Measurements from ENCODE around the gene PRM1.

PRM1 gene, protein sequence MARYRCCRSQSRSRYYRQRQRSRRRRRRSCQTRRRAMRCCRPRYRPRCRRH

DNA sequence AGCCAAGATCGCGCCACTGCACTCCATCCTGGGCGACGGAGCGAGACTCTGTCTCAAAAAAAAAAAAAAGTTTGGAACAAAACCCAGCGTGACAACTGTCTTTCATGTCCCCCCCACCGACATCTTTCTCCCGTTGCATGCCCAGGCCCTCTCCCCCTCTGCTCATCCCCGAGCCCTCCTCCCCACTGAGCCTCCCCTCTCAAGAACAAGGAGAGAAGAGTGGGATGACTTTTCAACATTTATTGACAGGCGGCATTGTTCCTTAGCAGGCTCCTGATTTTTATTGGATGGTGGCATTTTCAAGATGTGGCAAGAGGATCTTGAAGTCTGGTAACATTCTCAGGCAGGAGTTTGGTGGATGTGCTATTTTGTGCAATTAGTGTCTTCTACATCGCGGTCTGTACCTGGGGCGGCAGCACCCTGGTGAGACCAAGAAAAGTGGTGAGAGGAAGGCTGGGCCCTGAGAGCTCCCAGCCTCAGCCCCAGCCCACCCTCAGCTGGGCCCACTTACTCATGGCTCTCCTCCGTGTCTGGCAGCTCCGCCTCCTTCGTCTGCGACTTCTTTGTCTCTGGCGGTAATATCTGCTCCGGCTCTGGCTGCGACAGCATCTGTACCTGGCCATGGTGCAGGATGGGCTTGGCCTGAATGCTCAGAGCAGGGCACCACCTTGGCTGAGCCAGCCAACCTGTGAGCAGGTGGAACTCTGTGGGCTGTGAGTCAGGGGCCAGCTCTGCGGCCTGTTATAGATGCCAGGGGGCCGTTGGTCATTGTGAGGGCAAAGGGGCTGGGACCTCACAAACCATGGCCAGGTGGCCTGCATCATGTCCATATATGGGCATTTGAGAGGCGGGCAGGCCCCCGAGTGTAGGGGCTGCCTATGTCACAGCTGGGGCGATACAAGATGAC, at the start of gene PRM1:
TSS of gene PRM1 (minus strand) at position 715 of the 907 bp plus-strand sequence. CDS start at position 623, 92 bp downstream.
- H3K4me1 ChIP-seq (ENCODE audit: control insufficient read depth, insufficient read depth, low read length) = no peaks in the 10 kb centered on the region
- no peaks in the 10 kb centered on the region for H3K27me3 ChIP-seq (ENCODE audit: control insufficient read depth, insufficient read depth, low read length)
- no peak within 1 kb of the TSS for H3K4me3 ChIP-seq (ENCODE audit: low read length)
- H3K9ac ChIP-seq (ENCODE audit: low read length) = no peak within 1 kb of the TSS
- H3K36me3 ChIP-seq (ENCODE audit: control insufficient read depth, insufficient read depth, low read length) = no peaks in the 10 kb centered on the region
- no peak within 1 kb of the TSS for H3K27ac ChIP-seq (ENCODE audit: low read depth, low read length)

DNA sequence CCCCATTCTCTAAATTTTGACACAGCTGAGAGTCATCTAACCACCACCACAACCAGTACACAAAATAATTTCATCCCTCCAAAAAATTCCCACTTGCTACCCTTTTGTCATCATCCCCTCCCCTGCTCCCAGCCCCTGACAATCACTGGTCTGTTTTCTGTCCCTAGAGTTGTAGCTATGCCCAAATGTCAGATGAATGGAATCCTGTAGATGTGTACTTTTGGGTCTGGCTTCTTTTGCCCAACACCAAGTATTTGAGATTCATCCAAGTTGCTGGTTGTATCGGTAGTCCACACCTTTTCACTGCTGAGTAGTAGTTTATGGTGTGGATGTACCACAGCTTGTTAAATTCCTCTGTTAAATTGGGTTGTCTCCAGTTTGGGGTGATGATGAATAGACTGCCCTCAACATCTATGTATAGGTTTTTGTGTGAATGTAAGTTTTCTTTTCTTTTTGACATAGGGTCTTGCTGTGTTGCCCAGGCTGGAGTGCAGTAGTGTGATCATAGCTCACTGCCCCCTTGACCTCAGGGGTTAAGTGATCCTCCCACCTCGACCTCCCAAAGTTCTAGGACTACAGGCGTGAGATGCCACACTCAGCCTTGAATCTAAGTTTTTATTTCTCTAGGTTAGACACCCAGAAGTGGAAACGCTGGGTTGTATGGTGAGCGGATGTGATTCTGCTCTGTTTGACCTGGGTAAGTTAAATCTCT, 49.6 kb upstream of the PRM1 start:
- Histone ChIP-seq H3K4me3 (ENCODE audit: low read length) (no peak overlapping the region), H3K27ac (ENCODE audit: low read depth, low read length) (no peak overlapping the region), H3K4me1 (ENCODE audit: control insufficient read depth, insufficient read depth, low read length) (peaks cover 4% of the 10 kb centered on the region), H3K27me3 (ENCODE audit: control insufficient read depth, insufficient read depth, low read length) (no peaks in the 10 kb centered on the region), H3K9ac (ENCODE audit: low read length) (no peak overlapping the region), H3K36me3 (ENCODE audit: control insufficient read depth, insufficient read depth, low read length) (no peaks in the 10 kb centered on the region)

DNA sequence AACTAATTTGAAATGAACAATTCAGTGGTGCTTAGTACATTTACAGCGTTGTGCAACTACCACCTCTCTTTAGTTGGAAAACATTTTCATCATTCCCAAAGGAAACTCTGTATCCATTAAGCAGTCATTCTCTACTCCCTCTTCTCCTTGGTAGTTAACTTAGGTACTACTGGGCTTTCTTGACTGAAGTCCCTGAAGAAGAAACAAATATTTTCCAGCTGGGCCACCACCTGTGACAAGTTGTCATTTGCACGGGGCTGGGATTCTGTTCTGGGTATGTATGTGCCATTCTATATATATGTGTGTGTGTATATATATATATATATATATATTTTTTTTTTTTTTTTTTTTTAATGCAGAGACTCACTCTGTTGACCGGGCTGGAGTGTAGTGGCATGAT, 48.8 kb upstream of the PRM1 start:
- no peak overlapping the region for H3K9ac ChIP-seq (ENCODE audit: low read length)
- H3K27ac ChIP-seq (ENCODE audit: low read depth, low read length) = no peak overlapping the region
- no peaks in the 10 kb centered on the region for H3K36me3 ChIP-seq (ENCODE audit: control insufficient read depth, insufficient read depth, low read length)
- H3K27me3 ChIP-seq (ENCODE audit: control insufficient read depth, insufficient read depth, low read length) = no peaks in the 10 kb centered on the region
- peaks cover 4% of the 10 kb centered on the region for H3K4me1 ChIP-seq (ENCODE audit: control insufficient read depth, insufficient read depth, low read length)
- no peak overlapping the region for H3K4me3 ChIP-seq (ENCODE audit: low read length)

DNA sequence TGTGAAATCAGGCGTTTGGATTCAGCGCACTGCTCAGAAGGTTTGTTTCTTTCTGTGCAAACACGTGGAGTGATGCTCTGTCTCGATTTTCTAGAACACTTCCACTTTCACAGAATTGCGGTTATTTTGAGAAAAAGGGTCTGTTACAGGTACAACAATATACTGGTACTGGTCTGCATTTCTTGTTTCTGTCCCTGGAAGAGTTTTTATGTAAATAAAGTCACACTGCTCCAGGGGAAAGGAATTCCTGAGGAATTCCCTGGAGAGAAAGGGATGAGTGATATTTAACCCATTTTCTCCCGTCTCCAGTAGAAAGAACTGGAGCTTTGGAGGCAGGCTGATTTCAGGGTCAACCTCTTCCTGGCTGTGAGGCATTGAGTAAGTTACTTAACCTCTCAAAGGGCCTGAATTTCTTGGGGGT, 48.0 kb upstream of the PRM1 start:
- Histone ChIP-seq H3K4me3 (ENCODE audit: low read length) (peak overlapping the region; percentile 45), H3K27ac (ENCODE audit: low read depth, low read length) (no peak overlapping the region), H3K36me3 (ENCODE audit: control insufficient read depth, insufficient read depth, low read length) (no peaks in the 10 kb centered on the region), H3K9ac (ENCODE audit: low read length) (no peak overlapping the region), H3K4me1 (ENCODE audit: control insufficient read depth, insufficient read depth, low read length) (peaks cover 4% of the 10 kb centered on the region), H3K27me3 (ENCODE audit: control insufficient read depth, insufficient read depth, low read length) (no peaks in the 10 kb centered on the region)

DNA sequence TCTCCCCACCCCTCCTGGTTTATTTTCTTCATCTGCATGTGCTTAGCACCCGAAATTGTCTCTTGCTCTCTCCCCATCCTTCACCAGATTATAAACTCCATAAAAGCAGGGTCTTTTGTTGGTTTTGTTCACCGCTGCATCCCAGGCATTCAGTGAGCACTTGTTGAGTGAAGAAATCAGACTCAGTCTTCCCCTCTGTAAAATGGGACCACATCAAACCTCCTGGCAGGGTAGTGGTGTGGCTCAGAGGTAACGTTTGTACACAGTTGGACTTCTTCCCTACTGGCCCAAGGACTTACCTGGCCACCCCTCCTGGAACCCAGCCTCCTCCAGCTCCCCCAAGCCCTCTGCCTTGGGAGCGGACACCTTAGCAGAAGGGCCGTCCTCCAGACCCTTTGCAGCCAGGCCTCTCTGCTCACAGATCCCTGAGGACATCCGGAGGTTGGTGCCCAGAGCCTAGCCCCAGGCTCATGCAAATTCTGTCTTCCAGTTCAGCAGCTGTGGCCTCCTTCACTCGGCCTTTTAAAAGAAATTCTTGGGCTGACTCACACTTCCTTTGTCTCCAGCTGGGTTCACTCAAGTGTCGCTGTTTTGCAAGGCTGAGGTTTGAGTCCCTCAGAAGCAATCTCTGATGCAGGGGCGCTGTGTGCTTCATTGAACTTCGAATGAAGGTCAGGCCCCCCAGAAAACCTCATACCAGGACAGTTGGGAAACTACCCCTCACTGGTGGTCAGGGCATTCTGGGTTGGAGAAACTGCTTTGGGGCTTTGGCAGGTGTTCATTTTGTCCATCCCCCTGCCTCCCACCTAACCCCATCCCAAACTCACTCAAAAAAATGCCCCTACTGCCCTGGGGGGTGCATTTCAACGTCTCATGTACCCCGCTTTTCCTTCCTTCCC, 47.3 kb upstream of the PRM1 start:
- Histone ChIP-seq H3K27me3 (ENCODE audit: control insufficient read depth, insufficient read depth, low read length) (no peaks in the 10 kb centered on the region), H3K36me3 (ENCODE audit: control insufficient read depth, insufficient read depth, low read length) (no peaks in the 10 kb centered on the region), H3K4me3 (ENCODE audit: low read length) (peak overlapping the region; percentile 45), H3K4me1 (ENCODE audit: control insufficient read depth, insufficient read depth, low read length) (peaks cover 4% of the 10 kb centered on the region), H3K27ac (ENCODE audit: low read depth, low read length) (no peak overlapping the region), H3K9ac (ENCODE audit: low read length) (no peak overlapping the region)

DNA sequence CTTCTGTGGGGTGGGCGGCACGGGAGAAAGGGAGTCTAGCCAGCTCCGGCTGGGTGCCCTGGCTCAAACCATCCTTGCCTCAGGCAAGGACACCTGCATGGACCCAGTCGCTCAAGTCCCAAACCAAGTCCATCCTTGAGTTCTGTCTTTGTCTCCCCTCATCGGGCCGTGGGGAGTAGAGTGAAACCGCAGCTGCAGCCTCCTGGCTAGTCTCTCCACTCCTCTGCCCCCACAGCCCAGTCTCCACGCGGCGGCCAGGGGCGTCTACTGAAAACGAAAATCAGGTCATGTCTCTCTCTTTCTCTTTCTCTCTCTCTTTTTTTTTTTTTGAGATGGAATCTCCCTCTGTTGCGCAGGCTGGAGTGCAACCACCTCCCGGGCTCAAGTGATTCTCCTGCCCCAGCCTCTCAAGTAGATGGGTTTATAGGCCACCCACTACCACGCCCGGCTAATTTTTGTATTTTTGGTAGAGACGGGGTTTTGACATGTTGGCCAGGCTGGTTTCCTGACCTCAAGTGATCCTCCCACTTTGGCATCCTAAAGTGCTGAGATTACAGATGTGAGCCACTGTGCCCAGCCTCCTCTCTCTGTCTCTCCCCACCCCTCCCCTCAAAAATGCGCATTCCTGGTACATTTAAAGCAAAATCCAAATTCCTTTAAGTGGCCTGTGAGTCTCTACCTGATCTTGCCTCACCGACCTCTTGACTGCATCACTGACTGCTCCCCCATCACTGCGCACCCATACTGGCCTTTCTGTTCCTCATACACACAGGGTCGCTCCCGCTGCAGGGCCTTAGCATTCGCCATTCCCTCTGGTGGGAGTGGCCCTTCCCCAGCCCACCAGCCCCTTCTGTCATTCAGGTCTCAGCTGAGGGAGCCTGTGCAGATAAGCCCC, 46.4 kb upstream of the PRM1 start:
- Histone ChIP-seq H3K27me3 (ENCODE audit: control insufficient read depth, insufficient read depth, low read length) (no peaks in the 10 kb centered on the region), H3K4me3 (ENCODE audit: low read length) (no peak overlapping the region), H3K27ac (ENCODE audit: low read depth, low read length) (no peak overlapping the region), H3K36me3 (ENCODE audit: control insufficient read depth, insufficient read depth, low read length) (no peaks in the 10 kb centered on the region), H3K4me1 (ENCODE audit: control insufficient read depth, insufficient read depth, low read length) (peaks cover 4% of the 10 kb centered on the region), H3K9ac (ENCODE audit: low read length) (no peak overlapping the region)

DNA sequence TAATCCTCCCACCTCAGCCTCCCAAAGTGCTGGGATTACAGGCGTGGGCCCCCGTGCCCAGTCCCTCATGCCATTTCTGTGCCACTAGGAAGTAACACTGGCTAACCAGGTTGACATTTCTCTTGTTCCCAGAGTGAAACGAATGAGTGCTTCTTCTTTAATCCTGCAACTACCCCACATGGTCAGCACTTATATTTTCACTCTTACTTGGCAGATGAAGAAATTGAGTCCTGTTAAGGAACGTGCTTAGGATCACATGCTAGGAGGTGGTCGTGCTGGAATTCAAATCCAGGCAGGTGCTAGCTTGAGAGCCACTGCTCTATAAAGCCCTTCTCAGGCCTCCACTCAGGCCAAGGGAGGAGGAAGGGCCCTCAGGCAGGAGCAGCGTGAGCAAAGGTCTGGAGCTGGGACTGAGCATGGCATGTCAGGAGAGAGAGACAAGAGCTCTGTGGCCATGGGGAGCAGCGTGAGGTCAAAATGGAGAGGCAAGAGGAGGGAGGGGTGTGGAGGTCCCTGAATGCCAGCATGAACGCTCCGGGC, 45.7 kb upstream of the PRM1 start:
- Histone ChIP-seq H3K36me3 (ENCODE audit: control insufficient read depth, insufficient read depth, low read length) (no peaks in the 10 kb centered on the region), H3K4me1 (ENCODE audit: control insufficient read depth, insufficient read depth, low read length) (peaks cover 4% of the 10 kb centered on the region), H3K9ac (ENCODE audit: low read length) (no peak overlapping the region), H3K27ac (ENCODE audit: low read depth, low read length) (no peak overlapping the region), H3K4me3 (ENCODE audit: low read length) (no peak overlapping the region), H3K27me3 (ENCODE audit: control insufficient read depth, insufficient read depth, low read length) (no peaks in the 10 kb centered on the region)

DNA sequence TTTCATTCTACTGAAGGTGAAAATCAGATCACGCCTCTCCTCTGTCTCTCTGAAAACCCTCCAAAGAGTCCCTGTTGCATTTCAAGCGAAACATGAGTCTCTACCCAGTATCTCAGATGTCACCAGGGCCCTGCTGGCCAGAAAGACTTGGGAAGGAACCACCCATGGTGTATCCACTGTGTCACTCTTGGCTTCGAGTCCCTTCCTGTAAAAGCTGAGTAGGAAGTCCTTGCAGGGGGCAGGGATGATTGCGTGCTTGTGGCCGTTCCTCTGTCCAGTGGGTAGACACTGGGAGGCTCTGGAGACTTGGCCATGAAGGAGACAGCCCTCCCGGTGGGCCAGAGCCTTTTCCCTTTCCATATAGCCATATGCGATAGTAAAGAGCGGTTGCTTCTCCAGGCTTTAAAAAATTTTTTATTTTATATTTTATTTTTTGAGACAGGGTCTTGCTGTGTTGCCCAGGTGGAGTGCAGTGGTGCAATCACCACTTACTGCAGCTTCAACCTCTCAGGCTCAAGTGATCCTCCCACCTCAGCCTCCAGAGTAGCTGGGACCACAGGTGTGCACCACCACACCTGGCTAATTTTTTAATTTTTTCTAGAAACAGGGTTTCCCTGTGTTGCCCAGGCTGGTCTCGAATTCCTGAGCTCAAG, 45.1 kb upstream of the PRM1 start:
- no peak overlapping the region for H3K27ac ChIP-seq (ENCODE audit: low read depth, low read length)
- no peak overlapping the region for H3K4me3 ChIP-seq (ENCODE audit: low read length)
- H3K4me1 ChIP-seq (ENCODE audit: control insufficient read depth, insufficient read depth, low read length) = peaks cover 4% of the 10 kb centered on the region
- no peak overlapping the region for H3K9ac ChIP-seq (ENCODE audit: low read length)
- no peaks in the 10 kb centered on the region for H3K27me3 ChIP-seq (ENCODE audit: control insufficient read depth, insufficient read depth, low read length)
- no peaks in the 10 kb centered on the region for H3K36me3 ChIP-seq (ENCODE audit: control insufficient read depth, insufficient read depth, low read length)

DNA sequence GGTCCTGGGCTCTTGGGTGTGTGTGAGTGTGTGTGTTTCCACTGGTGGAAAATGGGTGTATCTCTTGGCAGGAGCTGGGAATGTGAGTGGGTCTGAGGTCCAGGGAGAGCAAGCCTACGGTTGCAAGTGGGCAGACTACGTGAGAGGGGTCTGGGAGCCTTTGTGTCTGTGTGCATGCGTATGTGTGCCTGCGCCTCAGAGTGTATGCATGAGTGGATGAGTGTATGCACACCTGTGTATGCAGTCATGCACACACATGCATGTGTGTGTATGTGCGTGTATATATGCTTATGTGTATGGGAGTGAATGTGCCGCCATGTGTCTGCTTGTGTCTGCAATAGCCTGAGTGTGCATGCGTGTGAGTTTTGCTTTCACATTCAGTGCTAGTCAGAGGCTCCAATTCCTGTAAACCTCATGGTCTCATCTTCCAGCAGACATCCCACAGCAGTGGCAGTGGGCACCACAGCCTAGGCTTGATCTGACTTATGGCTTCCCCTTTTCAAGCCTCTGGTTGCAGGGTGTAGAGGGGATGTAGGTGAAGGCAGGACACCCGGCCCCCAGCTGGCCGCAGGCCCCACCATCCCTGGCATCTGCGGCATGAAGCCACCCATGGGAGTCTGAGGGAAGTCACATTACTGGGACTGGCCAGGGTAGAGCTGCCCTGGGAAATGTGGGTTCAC, 44.4 kb upstream of the PRM1 start:
- no peak overlapping the region for H3K27ac ChIP-seq (ENCODE audit: low read depth, low read length)

DNA sequence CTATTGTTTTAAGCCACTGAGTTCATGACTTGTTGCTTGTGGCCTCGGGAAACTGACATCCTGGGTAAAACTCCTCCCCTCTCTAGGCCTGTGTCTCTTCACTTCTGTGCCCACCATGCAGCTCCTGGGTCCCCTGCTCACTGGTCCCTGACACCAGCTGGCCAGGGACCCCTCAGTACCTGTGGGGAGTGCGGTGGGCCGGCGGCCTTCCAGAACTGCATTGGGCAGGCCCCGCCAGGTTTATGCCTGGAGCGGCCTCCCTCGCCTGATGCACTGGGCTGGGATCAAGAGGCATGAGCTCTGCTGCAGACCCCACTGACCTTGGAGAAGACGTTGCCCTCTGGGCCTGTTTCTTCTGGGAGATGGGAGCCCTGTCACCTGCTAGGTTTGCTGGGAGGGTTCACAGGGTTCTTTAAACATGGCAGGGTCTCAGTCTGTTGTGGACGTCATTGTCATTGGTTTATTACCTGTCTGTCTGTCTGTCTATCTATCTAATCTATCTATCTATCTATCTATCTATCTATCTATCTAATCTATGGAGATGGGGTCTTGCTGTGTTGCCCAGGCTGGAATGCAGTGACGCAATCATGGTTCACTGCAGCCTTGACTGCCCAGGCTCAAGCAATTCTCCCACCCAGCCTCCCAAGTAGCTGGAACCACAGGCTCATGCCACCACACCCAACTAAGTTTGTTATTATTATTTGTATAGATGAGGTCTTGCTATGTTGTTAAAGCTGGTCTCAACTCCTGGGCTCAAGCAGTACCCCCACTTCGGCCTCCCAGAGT, 42.6 kb upstream of the PRM1 start:
- Histone ChIP-seq H3K4me1 (ENCODE audit: control insufficient read depth, insufficient read depth, low read length) (peaks cover 4% of the 10 kb centered on the region), H3K4me3 (ENCODE audit: low read length) (no peak overlapping the region), H3K27me3 (ENCODE audit: control insufficient read depth, insufficient read depth, low read length) (no peaks in the 10 kb centered on the region), H3K27ac (ENCODE audit: low read depth, low read length) (no peak overlapping the region), H3K9ac (ENCODE audit: low read length) (no peak overlapping the region), H3K36me3 (ENCODE audit: control insufficient read depth, insufficient read depth, low read length) (no peaks in the 10 kb centered on the region)

More for the DNA sequence above, 44.4 kb upstream of the PRM1 start:
- no peaks in the 10 kb centered on the region for H3K36me3 ChIP-seq (ENCODE audit: control insufficient read depth, insufficient read depth, low read length)
- H3K9ac ChIP-seq (ENCODE audit: low read length) = no peak overlapping the region
- no peak overlapping the region for H3K4me3 ChIP-seq (ENCODE audit: low read length)
- peaks cover 4% of the 10 kb centered on the region for H3K4me1 ChIP-seq (ENCODE audit: control insufficient read depth, insufficient read depth, low read length)
- H3K27me3 ChIP-seq (ENCODE audit: control insufficient read depth, insufficient read depth, low read length) = no peaks in the 10 kb centered on the region
